GM12878 (cell line): ENCODE measurements around the gene GSS. TPM values are rescaled to one million over a fixed set of nuclear protein-coding genes. Genes with fewer than 3 reads are reported as not detected.

Experiments used
- ATAC-seq: fragments of 200-7000 bp; cut with Tn5 transposase; 3 replicates; pipeline ENCODE4 v1.9.1; 2020; ENCODE audit warnings: mild to moderate bottlenecking, moderate library complexity
- BruUV-seq: library from RNA; stranded (reverse); fragments of 400-500 nt; replicated peaks from 2 replicates; lab custom pipeline; 2021; lab: Mats Ljungman, UMichigan
- CTCF ChIA-PET: fragments of 300-600 bp; sonication (Branson Sonifier 250); formaldehyde crosslinking; extraction: SDS; loops from one replicate; lab custom pipeline; 2021; ENCODE audit warnings: inconsistent platforms; lab: Yijun Ruan, JAX
- POLR2A ChIA-PET: fragments of 350-600 bp; formaldehyde crosslinking; extraction: SDS; loops from one replicate; lab custom pipeline; 2021; ENCODE audit warnings: inconsistent platforms; lab: Charles Lee
- RAD21 ChIA-PET: fragments of 300-600 bp; sonication (Branson Sonifier 250); formaldehyde crosslinking; loops from one replicate; lab custom pipeline; 2023; ENCODE audit warnings: antibody characterized with exemption; ENCODE audit not compliant: unreplicated experiment; lab: Charles Lee
- SMC1A ChIA-PET: fragments of 300-600 bp; sonication (Branson Sonifier 250); formaldehyde crosslinking; loops from one replicate; lab custom pipeline; 2023; ENCODE audit not compliant: unreplicated experiment, uncharacterized antibody; lab: Charles Lee
- DNase-seq: peaks from one replicate; pipeline ENCODE4 v3.0.0-alpha.2; 2011; ENCODE audit warnings: low read depth, low spot score
- FAIRE-seq: peaks from 3 replicates; lab custom pipeline; 2011; peaks lifted over from hg19 to GRCh38; lab: Jason Lieb, UNC
- H2AFZ ChIP-seq: 2 replicates; pipeline ENCODE4 v1.6.0; 2011; ENCODE audit warnings: low read depth, low read length, control low read depth; ENCODE audit not compliant: control insufficient read depth
- H3K27ac ChIP-seq: 2 replicates; pipeline ENCODE4 v1.5.1; 2011; ENCODE audit warnings: control low read depth; ENCODE audit not compliant: control insufficient read depth, insufficient read depth
- H3K27me3 ChIP-seq, 2 experiments: replicated peaks in 1 of 2; 2 replicates each; pipeline versions ENCODE4 v1.6.0 to v1.6.1; 2011; ENCODE audit warnings: low read length in 1 of 2; ENCODE audit not compliant: control insufficient read depth in 2 of 2, insufficient read depth in 2 of 2
- H3K36me3 ChIP-seq, 2 experiments: 2 replicates each; pipeline ENCODE4 v1.5.1; 2011; ENCODE audit warnings: low read length in 1 of 2; ENCODE audit not compliant: control insufficient read depth in 2 of 2, insufficient read depth in 2 of 2
- H3K4me1 ChIP-seq: 2 replicates; pipeline ENCODE4 v1.6.1; 2011; ENCODE audit warnings: mild to moderate bottlenecking, low read length, moderate library complexity, mixed read lengths; ENCODE audit not compliant: control insufficient read depth, insufficient read depth
- H3K4me2 ChIP-seq: 2 replicates; pipeline ENCODE4 v1.6.0; 2011; ENCODE audit warnings: control low read depth; ENCODE audit not compliant: control insufficient read depth, insufficient read depth
- H3K4me3 ChIP-seq: fragments of 200-600 bp; sonication (generic); 2 replicates; pipeline ENCODE4 v1.5.1; 2016
- H3K79me2 ChIP-seq: 2 replicates; pipeline ENCODE4 v1.6.0; 2011; ENCODE audit warnings: low read length; ENCODE audit not compliant: control insufficient read depth, insufficient read depth
- H3K9ac ChIP-seq: 2 replicates; pipeline ENCODE4 v1.8.0; 2011; ENCODE audit warnings: low read length, control low read depth, mixed read lengths; ENCODE audit not compliant: control insufficient read depth, insufficient read depth
- H3K9me3 ChIP-seq: replicated peaks from 3 replicates; pipeline ENCODE4 v1.5.1; 2011; ENCODE audit warnings: mild to moderate bottlenecking, low read length; ENCODE audit not compliant: control insufficient read depth, insufficient read depth
- H4K20me1 ChIP-seq: 2 replicates; pipeline ENCODE4 v1.6.0; 2011; ENCODE audit not compliant: control insufficient read depth, insufficient read depth
- CREB1 ChIP-seq: IDR thresholded peaks from 2 replicates; pipeline ENCODE4 v1.6.1; 2012; ENCODE audit warnings: low read depth, mild to moderate bottlenecking, inconsistent platforms
- HDGF ChIP-seq: fragments of 450-650 bp; IDR thresholded peaks from 2 replicates; pipeline ENCODE4 v1.6.1; 2016; ENCODE audit warnings: antibody characterized with exemption
- IRF4 ChIP-seq: IDR thresholded peaks from 2 replicates; pipeline ENCODE4 v1.6.1; 2011; ENCODE audit warnings: low read depth, low read length
- LARP7 ChIP-seq: fragments of 450-650 bp; IDR thresholded peaks from 2 replicates; pipeline ENCODE4 v1.6.1; 2017; ENCODE audit warnings: mild to moderate bottlenecking
- NBN ChIP-seq: fragments of 450-650 bp; IDR thresholded peaks from 2 replicates; pipeline ENCODE4 v1.6.1; 2016
- TAF1 ChIP-seq: IDR thresholded peaks from 2 replicates; pipeline ENCODE4 v1.6.1; 2011; ENCODE audit warnings: mild to moderate bottlenecking, low read depth, low read length, borderline replicate concordance
- TARDBP ChIP-seq: IDR thresholded peaks from 2 replicates; pipeline ENCODE4 v1.6.1; 2016; ENCODE audit warnings: borderline replicate concordance
- WGBS: methylation state at CpG from one replicate; pipeline ENCODE4 v1.1.6; 2016; ENCODE audit warnings: low lambda C conversion rate; ENCODE audit not compliant: insufficient replicate concordance, insufficient coverage; ENCODE audit errors: missing lambda C conversion rate; 5-methylcytosine and 5-hydroxymethylcytosine counted together
- in situ Hi-C: fragments of 300-500 bp; cut with MboI; formaldehyde crosslinking; loops from 9 replicates; pipeline ENCODE4 v1.14.3; 2018; ENCODE audit warnings: mixed read lengths
- intact Hi-C: fragments of 100-400 bp; cut with micrococcal nuclease; formaldehyde crosslinking; loops from one replicate; pipeline ENCODE4 v1.14.2; 2022; ENCODE audit not compliant: unreplicated experiment
- polyA plus RNA-seq, 11 experiments: library from polyadenylated mRNA; depleted of rRNA in 4 of 11; unstranded in 6 of 11; stranded (reverse) in 5 of 11; fragments of >200 nt; fragmentation: Nextera tagmentation in 4 of 11; fragmentation: Illumina TruSeq in 1 of 11; extraction: Ambion mirVana in 4 of 11; extraction: Trizol in 1 of 11; gene quantifications; 1 replicate in 1 of 11; 2 replicates in 10 of 11; pipeline versions ENCODE4 v1.2.1 to v1.2.3, GENCODE V29; 2011 to 2016; ENCODE audit warnings: inconsistent platforms in 2 of 11, missing spikeins in 2 of 11, low read depth in 1 of 11
- total RNA-seq, 4 experiments: library from RNA; depleted of rRNA in 3 of 4; stranded (reverse); fragments of >200 nt in 3 of 4; fragmentation: Illumina TruSeq in 1 of 4; extraction: Trizol in 1 of 4; gene quantifications; 2 replicates each; pipeline versions ENCODE4 v1.2.1 to v1.2.3, GENCODE V29; 2013 to 2021
- TF ChIP-seq, protein P1 (sequence below): fragments of 450-650 bp; IDR thresholded peaks from 2 replicates; pipeline ENCODE4 v1.6.1; 2017; ENCODE audit warnings: mild to moderate bottlenecking, low read depth, inconsistent platforms; ENCODE audit not compliant: poor library complexity, severe bottlenecking

Gene GSS
- total and polyA plus RNA-seq, 10 of the 15 experiments (the other 5 are each of a cell fraction or from before 2014, with no cell fraction given) = 12.7 to 120 (median 67.4) TPM

DNA sequence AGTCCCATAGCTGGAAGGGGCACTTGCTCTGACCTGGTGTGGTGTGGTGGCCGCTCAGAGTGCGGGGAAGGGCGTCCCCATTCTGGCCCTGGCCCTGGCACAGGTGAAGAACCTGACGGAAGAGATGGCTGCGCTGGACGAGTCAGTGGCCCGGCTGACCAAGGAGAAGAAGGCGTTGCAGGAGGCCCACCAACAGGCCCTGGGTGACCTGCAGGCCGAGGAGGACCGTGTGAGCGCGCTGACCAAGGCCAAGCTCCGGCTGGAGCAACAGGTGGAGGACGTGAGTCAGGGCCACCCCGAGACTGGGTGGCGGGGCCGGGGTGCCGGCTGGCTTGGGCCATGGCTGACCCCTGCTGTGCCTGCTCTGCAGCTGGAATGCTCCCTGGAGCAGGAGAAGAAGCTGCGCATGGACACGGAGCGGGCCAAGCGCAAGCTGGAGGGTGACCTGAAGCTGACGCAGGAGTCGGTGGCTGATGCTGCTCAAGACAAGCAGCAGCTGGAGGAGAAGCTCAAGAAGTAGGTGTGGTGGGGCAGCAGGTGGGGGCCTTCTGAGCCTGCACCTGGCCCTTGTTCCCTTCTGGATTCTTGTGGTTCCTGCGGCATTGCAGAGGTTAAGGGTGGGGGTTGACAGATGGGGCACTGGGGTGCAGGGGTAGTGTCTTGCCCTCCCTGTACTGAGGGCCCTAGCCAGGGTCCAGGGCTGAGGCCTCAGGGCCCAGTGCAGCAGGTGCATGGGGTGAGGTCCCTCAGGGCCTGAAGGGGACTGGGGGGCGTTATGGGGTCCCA, 40.8 kb upstream of the GSS start:
- DNase-seq (no peak), FAIRE-seq (no peak), ATAC-seq (no peak)
- no peaks in the 10 kb centered on the region for H4K20me1 ChIP-seq
- TF ChIP-seq TAF1 (no peak), TARDBP (no peak), NBN (no peak), LARP7 (no peak), IRF4 (no peak), CREB1 (no peak), HDGF (no peak)
- TF ChIP-seq, protein P1, sequence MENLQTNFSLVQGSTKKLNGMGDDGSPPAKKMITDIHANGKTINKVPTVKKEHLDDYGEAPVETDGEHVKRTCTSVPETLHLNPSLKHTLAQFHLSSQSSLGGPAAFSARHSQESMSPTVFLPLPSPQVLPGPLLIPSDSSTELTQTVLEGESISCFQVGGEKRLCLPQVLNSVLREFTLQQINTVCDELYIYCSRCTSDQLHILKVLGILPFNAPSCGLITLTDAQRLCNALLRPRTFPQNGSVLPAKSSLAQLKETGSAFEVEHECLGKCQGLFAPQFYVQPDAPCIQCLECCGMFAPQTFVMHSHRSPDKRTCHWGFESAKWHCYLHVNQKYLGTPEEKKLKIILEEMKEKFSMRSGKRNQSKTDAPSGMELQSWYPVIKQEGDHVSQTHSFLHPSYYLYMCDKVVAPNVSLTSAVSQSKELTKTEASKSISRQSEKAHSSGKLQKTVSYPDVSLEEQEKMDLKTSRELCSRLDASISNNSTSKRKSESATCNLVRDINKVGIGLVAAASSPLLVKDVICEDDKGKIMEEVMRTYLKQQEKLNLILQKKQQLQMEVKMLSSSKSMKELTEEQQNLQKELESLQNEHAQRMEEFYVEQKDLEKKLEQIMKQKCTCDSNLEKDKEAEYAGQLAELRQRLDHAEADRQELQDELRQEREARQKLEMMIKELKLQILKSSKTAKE = no peak
- no peak overlapping the region for H3K4me2 ChIP-seq
- H3K27me3 ChIP-seq = no peaks in the 10 kb centered on the region
- no peak overlapping the region for H3K27ac ChIP-seq
- ChIA-PET SMC1A (no interaction called here), POLR2A (no interaction called here), RAD21 (no interaction called here), CTCF (no interaction called here)
- peaks cover 0 to 14% of the 10 kb centered on the region in 2 experiments; a peak in 3 of 4 replicates for H3K36me3 ChIP-seq
- no peak overlapping the region for H3K4me3 ChIP-seq
- intact Hi-C loops (no loop called here), in situ Hi-C loops (no loop called here)
- H3K9me3 ChIP-seq = no peaks in the 10 kb centered on the region
- BruUV-seq = no TSS peak
- H2AFZ ChIP-seq = no peak overlapping the region
- H3K9ac ChIP-seq = no peak overlapping the region
- no peaks in the 10 kb centered on the region for H3K79me2 ChIP-seq
- H3K4me1 ChIP-seq = no peaks in the 10 kb centered on the region
- WGBS = 99% methylated on average over 22 of the region's 26 CpGs
